Measurements from ENCODE around the gene IGF2R.

- TF ChIP-seq CTCF (IDR thresholded peaks at IDR 0.05 in 4 of 5, conservative IDR thresholded peaks at IDR 0.05 in 1 of 5), result no peak
- no peak for TF ChIP-seq POLR2A (IDR thresholded peaks at IDR 0.05)
Measured at GRCh38 chr6:160068346-160068745, 99.5 kb downstream of the IGF2R start.

Measured in gastrocnemius medialis (tissue), 4 donors.